Measurements from ENCODE around the gene GNG4.

- no peak for TF ChIP-seq CTCF (IDR thresholded peaks at IDR 0.05)
- no peak for TF ChIP-seq POLR2A (IDR thresholded peaks at IDR 0.05)
Measured at GRCh38 chr1:235642943-235643371, 6.6 kb downstream of the GNG4 start.

All from adrenal gland (tissue), 5 donors.